Ishikawa (cell line): ENCODE data around the gene ACBD6.
A peak's percentile ranks its signal among the peaks of the same experiment; 100 is the strongest.

Experiments used
- CEBPB ChIP-seq: IDR thresholded peaks from 2 replicates; pipeline ENCODE4 v1.6.1; 2012
- CREB1 ChIP-seq: IDR thresholded peaks from 2 replicates; pipeline ENCODE4 v1.6.1; 2012; ENCODE audit warnings: low read depth
- EGR1 ChIP-seq: IDR thresholded peaks from 2 replicates; pipeline ENCODE4 v1.6.1; 2012
- EP300 ChIP-seq: IDR thresholded peaks from 2 replicates; pipeline ENCODE4 v1.6.1; 2012; ENCODE audit warnings: borderline replicate concordance
- FOXM1 ChIP-seq: IDR thresholded peaks from 2 replicates; pipeline ENCODE4 v1.6.1; 2012; ENCODE audit warnings: low read depth, borderline replicate concordance
- MAX ChIP-seq: IDR thresholded peaks from 2 replicates; pipeline ENCODE4 v1.6.1; 2012
- NFIC ChIP-seq: IDR thresholded peaks from 2 replicates; pipeline ENCODE4 v1.6.1; 2012
- RAD21 ChIP-seq: IDR thresholded peaks from 2 replicates; pipeline ENCODE4 v1.6.1; 2012; ENCODE audit warnings: low read depth
- REST ChIP-seq: IDR thresholded peaks from 2 replicates; pipeline ENCODE4 v1.6.1; 2012; ENCODE audit warnings: low read depth, mild to moderate bottlenecking
- TAF1 ChIP-seq: IDR thresholded peaks from 2 replicates; pipeline ENCODE4 v1.6.1; 2012; ENCODE audit warnings: low read depth, mild to moderate bottlenecking
- TCF12 ChIP-seq: IDR thresholded peaks from 2 replicates; pipeline ENCODE4 v1.6.1; 2012; ENCODE audit warnings: low read depth
- TEAD4 ChIP-seq: IDR thresholded peaks from 2 replicates; pipeline ENCODE4 v1.6.1; 2012
- YY1 ChIP-seq: IDR thresholded peaks from 2 replicates; pipeline ENCODE4 v1.6.1; 2012; ENCODE audit warnings: low read depth
- ZBTB7A ChIP-seq: IDR thresholded peaks from 2 replicates; pipeline ENCODE4 v1.6.1; 2012; ENCODE audit warnings: low read depth
- TF ChIP-seq, protein P1 (sequence below): IDR thresholded peaks from 2 replicates; pipeline ENCODE4 v1.6.1; 2012

Gene ACBD6

GRCh38 chr1:180431683-180432082 lies 70.7 kb downstream of the ACBD6 start:
- TF ChIP-seq TAF1 (no peak), NFIC (no peak), REST (no peak), TCF12 (no peak), RAD21 (no peak), TEAD4 (no peak), ZBTB7A (no peak), FOXM1 (no peak), YY1 (no peak), EGR1 (no peak), CEBPB (no peak), MAX (no peak), EP300 (no peak), CREB1 (no peak)
- TF ChIP-seq, protein P1, sequence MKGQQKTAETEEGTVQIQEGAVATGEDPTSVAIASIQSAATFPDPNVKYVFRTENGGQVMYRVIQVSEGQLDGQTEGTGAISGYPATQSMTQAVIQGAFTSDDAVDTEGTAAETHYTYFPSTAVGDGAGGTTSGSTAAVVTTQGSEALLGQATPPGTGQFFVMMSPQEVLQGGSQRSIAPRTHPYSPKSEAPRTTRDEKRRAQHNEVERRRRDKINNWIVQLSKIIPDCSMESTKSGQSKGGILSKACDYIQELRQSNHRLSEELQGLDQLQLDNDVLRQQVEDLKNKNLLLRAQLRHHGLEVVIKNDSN: no peak

- TF ChIP-seq CEBPB (peak; percentile 10; the same call in 1 of the 2 replicates), TAF1 (no peak), MAX (no peak)
- TF ChIP-seq, protein P1: no peak
These were observed 73.3 kb downstream of the ACBD6 start for GRCh38 chr1:180428782-180429695.

DNA sequence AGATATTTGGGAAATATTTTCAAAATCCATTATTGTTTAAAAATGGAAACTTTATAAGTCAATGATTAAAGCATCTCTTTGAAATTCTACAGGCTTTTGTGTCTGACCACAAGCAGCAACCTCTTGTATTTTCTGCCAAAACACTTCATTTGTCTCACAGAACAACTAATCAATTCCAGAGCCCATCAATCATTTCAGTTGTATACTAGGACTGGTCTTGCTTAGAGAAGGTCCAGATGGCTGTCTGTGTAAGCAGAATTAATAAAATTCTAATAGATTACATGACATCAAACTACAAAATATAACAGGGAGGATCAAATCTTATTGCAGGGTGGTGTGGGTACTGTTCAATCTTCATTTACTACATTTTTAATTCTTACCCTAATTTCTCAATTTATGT lies 76.4 kb downstream of the ACBD6 start:
- TF ChIP-seq EGR1 (no peak), RAD21 (no peak), FOXM1 (no peak), YY1 (no peak), TAF1 (no peak), MAX (no peak), TCF12 (no peak)

- TF ChIP-seq, protein P1: no peak
- TF ChIP-seq CREB1 (no peak), FOXM1 (no peak), RAD21 (no peak), TCF12 (no peak), NFIC (no peak)
These were observed 77.4 kb downstream of the ACBD6 start for GRCh38 chr1:180424848-180425457.

GRCh38 chr1:180421614-180422013 lies 80.8 kb downstream of the ACBD6 start:
- TF ChIP-seq, protein P1: no peak
- TF ChIP-seq CEBPB: no peak
- TF ChIP-seq TAF1: no peak
- TF ChIP-seq ZBTB7A: no peak
- TF ChIP-seq RAD21: no peak
- TF ChIP-seq CREB1: no peak
- no peak for TF ChIP-seq EGR1
- no peak for TF ChIP-seq TEAD4
- TF ChIP-seq NFIC: no peak
- TF ChIP-seq TCF12: no peak
- TF ChIP-seq EP300: no peak
- TF ChIP-seq YY1: no peak
- TF ChIP-seq MAX: no peak
- TF ChIP-seq REST: no peak
- no peak for TF ChIP-seq FOXM1
